Cardiac septum (tissue), 1 donor: Measurements from ENCODE around the gene ARL17B. TPM values are rescaled to one million over a fixed set of nuclear protein-coding genes. Genes with fewer than 3 reads are reported as not detected.
"Not testable (repeated sequence)": the region's sequence is repeated elsewhere in the genome, so short reads cannot be mapped to it uniquely, and the experiment has no call there.

Source experiments
- DNase-seq: peaks from one replicate; pipeline ENCODE4 v3.0.0-alpha.2; 2020; ENCODE audit warnings: low spot score
- intact Hi-C: fragments of 100-400 bp; cut with DNase I; formaldehyde crosslinking; loops from one replicate; pipeline ENCODE4 v1.14.0; 2022
- total RNA-seq: library from RNA; stranded (reverse); fragmentation: NEBNext Ultra II Directional; extraction: Animal tissue kit (Norgen Biotek cat#: 25700); gene quantifications from one replicate; pipeline ENCODE4 v1.2.1, GENCODE V29; 2021
- donor health status: DM: no; HTN: no; CAD: no.

Gene ARL17B
- total RNA-seq, 1 donor from 2014 or later = 6.0 TPM

- intact Hi-C loops, DNase-seq: not testable (repeated sequence)
Measured at GRCh38 chr17:46256369-46256768, 105.2 kb downstream of the ARL17B start.

GRCh38 chr17:46254215-46254614, 107.4 kb downstream of the ARL17B start:
- intact Hi-C loops, DNase-seq: not testable (repeated sequence)

GRCh38 chr17:46253722-46254121, 107.8 kb downstream of the ARL17B start:
- not testable (repeated sequence) for DNase-seq

DNA sequence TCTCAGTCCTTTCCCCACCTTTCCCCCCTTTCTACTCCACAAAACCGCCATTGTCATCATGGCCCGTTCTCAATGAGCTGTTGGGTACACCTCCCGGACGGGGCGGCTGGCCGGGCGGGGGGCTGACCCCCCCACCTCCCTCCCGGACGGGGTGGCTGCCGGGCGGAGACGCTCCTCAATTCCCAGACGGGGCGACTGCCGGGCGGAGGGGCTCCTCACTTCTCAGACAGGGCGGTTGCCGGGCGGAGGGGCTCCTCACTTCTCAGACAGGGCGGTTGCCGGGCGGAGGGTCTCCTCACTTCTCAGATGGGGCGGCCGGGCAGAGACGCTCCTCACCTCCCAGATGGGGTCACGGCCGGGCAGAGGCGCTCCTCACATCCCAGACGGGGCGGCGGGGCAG, 108.8 kb downstream of the ARL17B start:
- intact Hi-C loops, DNase-seq: not testable (repeated sequence)

More at GRCh38 chr17:46253722-46254121, 107.8 kb downstream of the ARL17B start:
- intact Hi-C loops = not testable (repeated sequence)

- DNase-seq, intact Hi-C loops: not testable (repeated sequence)
Measured at GRCh38 chr17:46249153-46249552, 112.4 kb downstream of the ARL17B start.

DNA sequence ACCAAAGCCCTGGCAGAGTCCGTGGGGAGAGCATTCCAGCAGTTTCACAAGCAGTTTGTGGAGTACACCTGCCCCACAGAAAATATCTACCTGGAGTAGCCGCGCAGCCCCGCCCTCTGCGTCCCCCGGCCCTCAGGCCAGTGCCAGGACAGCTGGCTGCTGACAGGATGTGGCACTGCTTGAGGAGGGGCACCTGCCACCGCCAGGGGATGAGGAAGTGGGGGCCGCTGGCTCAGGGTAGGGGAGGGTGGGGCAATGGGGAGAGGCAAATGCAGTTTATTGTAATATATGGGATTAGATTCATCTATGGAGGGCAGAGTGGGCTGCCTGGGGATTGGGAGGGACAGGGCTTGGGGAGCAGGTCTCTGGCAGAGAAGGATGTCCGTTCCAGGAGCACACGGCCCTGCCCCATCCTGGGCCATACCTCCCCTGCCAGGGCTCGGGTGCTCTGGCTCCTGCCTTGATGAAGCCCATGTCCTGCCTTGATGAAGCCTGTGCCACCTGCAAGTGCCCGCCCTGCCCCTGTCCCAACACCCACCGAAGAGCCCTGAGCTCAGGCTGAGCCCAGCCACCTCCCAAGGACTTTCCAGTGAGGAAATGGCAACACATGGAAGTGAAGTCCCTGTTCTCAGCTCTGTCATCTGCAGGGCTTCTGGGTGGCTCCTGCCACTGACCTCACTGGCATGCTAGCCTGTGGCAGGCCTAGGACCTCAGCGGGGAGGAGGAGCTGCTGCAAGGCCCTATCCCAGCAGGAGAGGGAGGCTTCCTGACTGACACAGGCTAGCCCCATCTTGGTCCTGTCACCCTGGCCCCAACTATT, 116.4 kb downstream of the ARL17B start:
- intact Hi-C loops = not testable (repeated sequence)

DNA sequence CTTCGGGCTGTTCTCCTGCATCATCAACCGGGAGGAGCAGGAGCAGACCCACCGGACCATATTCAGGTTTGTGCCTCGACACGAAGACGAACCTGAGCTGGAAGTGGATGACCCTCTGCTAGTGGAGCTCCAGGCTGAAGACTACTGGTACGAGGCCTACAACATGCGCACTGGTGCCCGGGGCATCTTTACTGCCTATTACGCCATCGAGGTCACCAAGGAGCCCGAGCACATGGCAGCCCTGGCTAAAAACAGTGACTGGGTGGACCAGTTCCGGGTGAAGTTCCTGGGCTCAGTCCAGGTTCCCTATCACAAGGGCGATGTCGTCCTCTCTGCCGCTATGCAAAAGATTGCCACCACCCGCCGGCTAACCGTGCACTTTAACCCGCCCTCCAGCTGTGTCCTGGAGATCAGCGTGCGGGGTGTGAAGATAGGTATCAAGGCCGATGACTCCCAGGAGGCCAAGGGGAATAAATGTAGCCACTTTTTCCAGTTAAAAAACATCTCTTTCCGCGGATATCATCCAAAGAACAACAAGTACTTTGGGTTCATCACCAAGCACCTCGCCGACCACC, 117.1 kb downstream of the ARL17B start:
- DNase-seq, intact Hi-C loops: not testable (repeated sequence)

More for the DNA sequence above, 116.4 kb downstream of the ARL17B start:
- DNase-seq = not testable (repeated sequence)

DNA sequence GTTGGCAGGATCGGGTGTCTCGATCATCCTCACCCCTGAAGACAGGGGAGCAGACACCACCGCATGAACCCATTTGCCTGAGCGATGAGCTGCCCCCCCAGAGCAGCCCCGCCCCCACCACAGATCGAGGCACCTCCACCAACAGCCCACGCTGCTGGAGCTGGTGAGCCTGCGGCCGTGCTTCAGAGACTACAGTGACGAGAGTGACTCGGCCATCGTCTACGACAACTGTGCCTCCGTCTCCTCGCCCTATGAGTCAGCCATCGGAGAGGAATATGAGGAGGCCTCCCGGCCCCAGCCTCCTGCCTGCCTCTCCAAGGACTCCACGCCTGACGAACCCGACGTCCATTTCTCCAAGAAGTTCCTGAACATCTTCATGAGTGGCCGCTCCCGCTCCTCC, 117.6 kb downstream of the ARL17B start:
- DNase-seq, intact Hi-C loops: not testable (repeated sequence)

- DNase-seq, intact Hi-C loops: not testable (repeated sequence)
Measured at GRCh38 chr17:46243505-46243904, 118.1 kb downstream of the ARL17B start.

DNA sequence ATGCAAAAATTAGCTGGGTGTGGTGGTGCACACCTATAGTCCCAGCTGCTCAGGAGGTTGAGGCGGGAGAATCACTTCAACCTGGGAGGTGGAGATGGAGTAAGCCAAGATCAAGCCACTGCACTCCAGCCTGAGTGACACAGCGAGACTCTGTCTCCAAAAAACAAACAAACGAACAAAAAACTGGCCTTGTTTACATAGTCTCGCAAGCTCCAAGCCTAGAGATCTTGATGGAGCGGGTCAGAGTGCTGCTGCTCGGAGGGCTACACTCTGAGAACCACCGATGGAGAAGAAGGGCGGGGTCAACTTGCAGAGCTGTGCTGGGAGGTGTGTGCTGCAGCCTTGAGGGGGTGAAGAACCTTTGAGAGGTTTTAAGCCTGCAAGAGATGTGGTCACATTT, 130.2 kb downstream of the ARL17B start:
- DNase-seq, intact Hi-C loops: not testable (repeated sequence)

DNA sequence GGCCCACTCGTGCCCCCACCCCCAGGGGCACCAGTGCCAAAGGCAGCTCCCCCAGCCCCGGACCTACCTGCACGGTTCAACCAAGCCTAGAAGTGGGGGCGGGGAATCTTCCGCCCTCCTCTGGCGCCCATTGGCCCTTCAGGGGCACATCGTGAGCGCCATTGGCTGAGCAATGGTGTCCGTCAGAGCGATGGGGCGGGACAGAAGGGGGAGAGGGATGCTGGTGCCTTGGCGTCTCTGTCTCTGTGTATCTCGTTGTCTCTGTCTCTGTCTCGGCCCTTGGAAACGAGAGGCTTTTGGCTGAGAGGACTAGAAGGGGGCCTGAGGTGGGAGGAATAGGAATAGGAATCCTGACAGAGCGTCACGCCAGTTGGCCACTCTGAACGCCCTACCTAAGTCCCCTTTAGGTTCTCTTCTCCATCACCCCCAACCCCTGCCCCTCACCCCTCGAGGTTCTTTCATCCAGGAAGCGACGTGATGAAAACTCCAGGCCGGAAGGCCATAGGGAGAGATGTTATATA, 136.2 kb downstream of the ARL17B start:
- intact Hi-C loops = not testable (repeated sequence)
- DNase-seq = peak; percentile 97

- DNase-seq, intact Hi-C loops: not testable (repeated sequence)
Measured at GRCh38 chr17:46224864-46225263, 136.7 kb downstream of the ARL17B start.

Other genes starting within 250 kb of the ARL17B start
- gene KANSL1, start 168.3 kb downstream of the ARL17B start, total RNA-seq = 33.6 TPM
- 0.32 TPM for gene LRRC37A, start 66.6 kb downstream of the ARL17B start, total RNA-seq
- gene LRRC37A2, start 150.7 kb upstream of the ARL17B start, total RNA-seq = 2.9 TPM
- gene ARL17A, start 217.9 kb upstream of the ARL17B start, total RNA-seq = 4.8 TPM
- 19.2 TPM for gene NSF, start 228.9 kb upstream of the ARL17B start, total RNA-seq